ENCODE results near the gene KLHL5. TPM values are rescaled to one million over a fixed set of nuclear protein-coding genes. Genes with fewer than 3 reads are reported as not detected.

The KLHL5 gene
- 15.0 and 15.9 TPM in 2 replicates for polyA plus RNA-seq (2013)

- Histone ChIP-seq H2BK5ac (ENCODE audit: low read depth, low read length, poor library complexity) (no peak within 1 kb of the TSS), H3K9me3 (ENCODE audit: insufficient read depth, low read depth, low read length) (no peaks in the 10 kb centered on the region), H2AFZ (ENCODE audit: insufficient read depth, low read length, poor library complexity) (no peak within 1 kb of the TSS), H3K27me3 (ENCODE audit: insufficient read depth, low read length) (no peaks in the 10 kb centered on the region), H4K91ac (ENCODE audit: low read depth, low read length) (no peak within 1 kb of the TSS), H4K8ac (ENCODE audit: low read depth, low read length) (no peak within 1 kb of the TSS), H4K12ac (ENCODE audit: low read depth, low read length) (no peak within 1 kb of the TSS), H3K79me1 (ENCODE audit: low read length) (no peaks in the 10 kb centered on the region), H3K9ac (ENCODE audit: low read length) (no peak within 1 kb of the TSS), H3K27ac (ENCODE audit: low read depth, low read length) (no peak within 1 kb of the TSS), H2BK120ac (ENCODE audit: insufficient read depth, low read length, poor library complexity) (no peak within 1 kb of the TSS), H3K4me1 (ENCODE audit: control insufficient read depth in 1 of 2, insufficient read depth in 2 of 2, low read length in 2 of 2) (peaks cover 0 to 5% of the 10 kb centered on the region in 2 experiments), H3K14ac (ENCODE audit: low read length) (no peak within 1 kb of the TSS), H3K4ac (ENCODE audit: low read depth, low read length) (no peak within 1 kb of the TSS), H2AK5ac (ENCODE audit: low read length) (no peak within 1 kb of the TSS), H3K4me3 (ENCODE audit: low read depth, low read length) (no peak within 1 kb of the TSS), H3K4me2 (ENCODE audit: low read length) (peak within 1 kb of the TSS; percentile 59), H3K36me3 (ENCODE audit: control insufficient read depth in 1 of 2, insufficient read depth in 2 of 2, low read length in 2 of 2) (no peaks in the 10 kb centered on the region), H2BK12ac (ENCODE audit: low read length) (no peak within 1 kb of the TSS), H3K18ac (ENCODE audit: low read length) (no peak within 1 kb of the TSS), H3K23ac (ENCODE audit: low read length) (no peak within 1 kb of the TSS), H3K79me2 (ENCODE audit: control insufficient read depth, insufficient read depth, low read length, poor library complexity) (no peaks in the 10 kb centered on the region)
- no peak for DNase-seq
- no CpG with 5 or more reads among the region's 7 CpGs for WGBS (ENCODE audit: extremely low coverage, insufficient coverage, insufficient read length)
These were observed at the start of gene KLHL5 for GRCh38 chr4:39062094-39062769. TSS of gene KLHL5 (plus strand) at chr4:39062232. CDS start at chr4:39062653, 421 bp downstream.

- H3K27ac ChIP-seq (ENCODE audit: low read depth, low read length): no peak overlapping the region
- H3K4me1 ChIP-seq (ENCODE audit: control insufficient read depth in 1 of 2, insufficient read depth in 2 of 2, low read length in 2 of 2): no peaks in the 10 kb centered on the region
- H3K18ac ChIP-seq (ENCODE audit: low read length): no peak overlapping the region
- no peak overlapping the region for H2AK5ac ChIP-seq (ENCODE audit: low read length)
- WGBS (ENCODE audit: extremely low coverage, insufficient coverage, insufficient read length): no CpG with 5 or more reads among the region's 2 CpGs
- no peaks in the 10 kb centered on the region for H3K9me3 ChIP-seq (ENCODE audit: insufficient read depth, low read depth, low read length)
- no peaks in the 10 kb centered on the region for H3K27me3 ChIP-seq (ENCODE audit: insufficient read depth, low read length)
- H3K4ac ChIP-seq (ENCODE audit: low read depth, low read length): no peak overlapping the region
- no peak overlapping the region for H4K8ac ChIP-seq (ENCODE audit: low read depth, low read length)
- no peak overlapping the region for H3K4me3 ChIP-seq (ENCODE audit: low read depth, low read length)
- no peak overlapping the region for H3K14ac ChIP-seq (ENCODE audit: low read length)
- no peak overlapping the region for H4K91ac ChIP-seq (ENCODE audit: low read depth, low read length)
- no peak overlapping the region for H2AFZ ChIP-seq (ENCODE audit: insufficient read depth, low read length, poor library complexity)
- H3K36me3 ChIP-seq (ENCODE audit: control insufficient read depth in 1 of 2, insufficient read depth in 2 of 2, low read length in 2 of 2): no peaks in the 10 kb centered on the region
- DNase-seq: no peak
- H3K23ac ChIP-seq (ENCODE audit: low read length): no peak overlapping the region
- H2BK5ac ChIP-seq (ENCODE audit: low read depth, low read length, poor library complexity): no peak overlapping the region
- H4K12ac ChIP-seq (ENCODE audit: low read depth, low read length): no peak overlapping the region
- H3K79me2 ChIP-seq (ENCODE audit: control insufficient read depth, insufficient read depth, low read length, poor library complexity): no peaks in the 10 kb centered on the region
- no peak overlapping the region for H2BK120ac ChIP-seq (ENCODE audit: insufficient read depth, low read length, poor library complexity)
- no peak overlapping the region for H3K4me2 ChIP-seq (ENCODE audit: low read length)
- no peak overlapping the region for H2BK12ac ChIP-seq (ENCODE audit: low read length)
- H3K9ac ChIP-seq (ENCODE audit: low read length): no peak overlapping the region
- no peaks in the 10 kb centered on the region for H3K79me1 ChIP-seq (ENCODE audit: low read length)
These were observed 48.0 kb upstream of the KLHL5 start for GRCh38 chr4:39014028-39014427.

- no peak overlapping the region for H4K8ac ChIP-seq (ENCODE audit: low read depth, low read length)
- no peak overlapping the region for H3K4ac ChIP-seq (ENCODE audit: low read depth, low read length)
- H3K4me3 ChIP-seq (ENCODE audit: low read depth, low read length): no peak overlapping the region
- no CpG with 5 or more reads among the region's 4 CpGs for WGBS (ENCODE audit: extremely low coverage, insufficient coverage, insufficient read length)
- DNase-seq: peak in 1 of 2 donors; percentile 14
- H2AK5ac ChIP-seq (ENCODE audit: low read length): no peak overlapping the region
- no peaks in the 10 kb centered on the region for H3K79me1 ChIP-seq (ENCODE audit: low read length)
- H2BK120ac ChIP-seq (ENCODE audit: insufficient read depth, low read length, poor library complexity): no peak overlapping the region
- no peak overlapping the region for H3K9ac ChIP-seq (ENCODE audit: low read length)
- H2AFZ ChIP-seq (ENCODE audit: insufficient read depth, low read length, poor library complexity): no peak overlapping the region
- H3K23ac ChIP-seq (ENCODE audit: low read length): no peak overlapping the region
- H3K9me3 ChIP-seq (ENCODE audit: insufficient read depth, low read depth, low read length): no peaks in the 10 kb centered on the region
- no peaks in the 10 kb centered on the region for H3K79me2 ChIP-seq (ENCODE audit: control insufficient read depth, insufficient read depth, low read length, poor library complexity)
- no peak overlapping the region for H4K12ac ChIP-seq (ENCODE audit: low read depth, low read length)
- no peak overlapping the region for H3K4me2 ChIP-seq (ENCODE audit: low read length)
- no peak overlapping the region for H2BK12ac ChIP-seq (ENCODE audit: low read length)
- H4K91ac ChIP-seq (ENCODE audit: low read depth, low read length): no peak overlapping the region
- H3K27ac ChIP-seq (ENCODE audit: low read depth, low read length): no peak overlapping the region
- no peak overlapping the region for H3K18ac ChIP-seq (ENCODE audit: low read length)
- H3K4me1 ChIP-seq (ENCODE audit: control insufficient read depth in 1 of 2, insufficient read depth in 2 of 2, low read length in 2 of 2): no peaks in the 10 kb centered on the region
- no peak overlapping the region for H2BK5ac ChIP-seq (ENCODE audit: low read depth, low read length, poor library complexity)
- no peaks in the 10 kb centered on the region for H3K27me3 ChIP-seq (ENCODE audit: insufficient read depth, low read length)
- no peaks in the 10 kb centered on the region for H3K36me3 ChIP-seq (ENCODE audit: control insufficient read depth in 1 of 2, insufficient read depth in 2 of 2, low read length in 2 of 2)
- no peak overlapping the region for H3K14ac ChIP-seq (ENCODE audit: low read length)
These were observed 41.9 kb upstream of the KLHL5 start for GRCh38 chr4:39020130-39020529.

- Histone ChIP-seq H3K23ac (ENCODE audit: low read length) (no peak overlapping the region), H4K91ac (ENCODE audit: low read depth, low read length) (no peak overlapping the region), H3K4ac (ENCODE audit: low read depth, low read length) (no peak overlapping the region), H3K27me3 (ENCODE audit: insufficient read depth, low read length) (no peaks in the 10 kb centered on the region), H3K4me1 (ENCODE audit: control insufficient read depth in 1 of 2, insufficient read depth in 2 of 2, low read length in 2 of 2) (no peaks in the 10 kb centered on the region), H4K8ac (ENCODE audit: low read depth, low read length) (no peak overlapping the region), H2AFZ (ENCODE audit: insufficient read depth, low read length, poor library complexity) (no peak overlapping the region), H3K4me2 (ENCODE audit: low read length) (no peak overlapping the region), H3K79me1 (ENCODE audit: low read length) (no peaks in the 10 kb centered on the region), H2AK5ac (ENCODE audit: low read length) (no peak overlapping the region), H3K4me3 (ENCODE audit: low read depth, low read length) (no peak overlapping the region), H2BK12ac (ENCODE audit: low read length) (no peak overlapping the region), H3K18ac (ENCODE audit: low read length) (no peak overlapping the region), H3K27ac (ENCODE audit: low read depth, low read length) (no peak overlapping the region), H2BK5ac (ENCODE audit: low read depth, low read length, poor library complexity) (no peak overlapping the region), H4K12ac (ENCODE audit: low read depth, low read length) (no peak overlapping the region), H2BK120ac (ENCODE audit: insufficient read depth, low read length, poor library complexity) (no peak overlapping the region), H3K36me3 (ENCODE audit: control insufficient read depth in 1 of 2, insufficient read depth in 2 of 2, low read length in 2 of 2) (no peaks in the 10 kb centered on the region), H3K9ac (ENCODE audit: low read length) (no peak overlapping the region), H3K79me2 (ENCODE audit: control insufficient read depth, insufficient read depth, low read length, poor library complexity) (no peaks in the 10 kb centered on the region), H3K9me3 (ENCODE audit: insufficient read depth, low read depth, low read length) (no peaks in the 10 kb centered on the region), H3K14ac (ENCODE audit: low read length) (no peak overlapping the region)
- WGBS (ENCODE audit: extremely low coverage, insufficient coverage, insufficient read length): no CpG with 5 or more reads among the region's 3 CpGs
- DNase-seq: peak in 1 of 2 donors; percentile 70
These were observed 40.4 kb upstream of the KLHL5 start for GRCh38 chr4:39021631-39022030.
